Peyer's patch (tissue), 4 donors: Measurements from ENCODE around the gene ABLIM1. TPM values are rescaled to one million over a fixed set of nuclear protein-coding genes. Genes with fewer than 3 reads are reported as not detected.
A peak's percentile ranks its signal among the peaks of the same experiment; 100 is the strongest.

Source experiments
- DNase-seq, 3 donors: peaks; one replicate each; pipeline ENCODE4 v3.0.0-alpha.2; 2017 to 2019
- H3K27ac ChIP-seq, 4 donors: fragments of 200-600 bp; sonication (generic); one replicate each; pipeline ENCODE4 v1.5.1; 2016 to 2019
- H3K27me3 ChIP-seq, 2 donors: fragments of 200-600 bp; sonication (generic); one replicate each; pipeline ENCODE4 v1.5.1; 2019
- H3K36me3 ChIP-seq, 3 donors: fragments of 200-600 bp; sonication (generic); one replicate each; pipeline ENCODE4 v1.5.1; 2016 to 2019
- H3K4me1 ChIP-seq, 4 donors: fragments of 200-600 bp; sonication (generic); one replicate each; pipeline ENCODE4 v1.5.1; 2016 to 2019
- H3K4me3 ChIP-seq, 4 donors: fragments of 200-600 bp; sonication (generic); 1 replicate in 3 of 4; 2 replicates in 1 of 4; pipeline ENCODE4 v1.5.1; 2016 to 2019; ENCODE audit warnings: mild to moderate bottlenecking in 1 of 4
- H3K9me3 ChIP-seq, 4 donors: fragments of 200-600 bp; sonication (generic); one replicate each; pipeline ENCODE4 v1.5.1; 2016 to 2019; ENCODE audit warnings: mild to moderate bottlenecking in 1 of 4
- CTCF ChIP-seq, 6 experiments: fragments of 450-650 bp in 4 of 6; fragments of 200-600 bp in 2 of 6; sonication (generic) in 1 of 6; IDR thresholded peaks; one replicate each; pipeline ENCODE4 v1.5.1; 2017 to 2019; ENCODE audit warnings: antibody characterized with exemption in 6 of 6, mild to moderate bottlenecking in 3 of 6, moderate library complexity in 1 of 6
- POLR2A ChIP-seq, 2 donors: fragments of 450-650 bp; IDR thresholded peaks; one replicate each; pipeline ENCODE4 v1.5.1; 2017; ENCODE audit warnings: antibody characterized with exemption in 2 of 2, mild to moderate bottlenecking in 2 of 2, moderate library complexity in 2 of 2
- total RNA-seq, 4 donors: library from RNA; depleted of rRNA; stranded (reverse); fragments of >200 nt; gene quantifications; one replicate each; pipeline ENCODE4 v1.1.0, GENCODE V29; 2016

The ABLIM1 gene
- total RNA-seq, 4 donors from 2014 or later = 91.6 to 145 (median 121) TPM

GRCh38 chr10:114547514-114547913, 110.6 kb downstream of the ABLIM1 start:
- H3K9me3 ChIP-seq = no peaks in the 10 kb centered on the region
- peaks cover 0 to 7% (median 0%) of the 10 kb centered on the region in 3 donors for H3K36me3 ChIP-seq
- peaks cover 0 to 18% (median 14%) of the 10 kb centered on the region in 4 donors for H3K4me1 ChIP-seq
- no peak for DNase-seq
- no peak for TF ChIP-seq POLR2A (IDR thresholded peaks at IDR 0.05)
- TF ChIP-seq CTCF (IDR thresholded peaks at IDR 0.05) = no peak
- H3K27ac ChIP-seq = no peak overlapping the region
- no peak overlapping the region for H3K4me3 ChIP-seq
- H3K27me3 ChIP-seq = no peaks in the 10 kb centered on the region

GRCh38 chr10:114547056-114547455, 111.0 kb downstream of the ABLIM1 start:
- Histone ChIP-seq H3K27me3 (no peaks in the 10 kb centered on the region), H3K27ac (peak overlapping the region in 1 of 4 donors; percentile 28), H3K9me3 (no peaks in the 10 kb centered on the region), H3K4me3 (no peak overlapping the region), H3K4me1 (peaks cover 0 to 18% (median 14%) of the 10 kb centered on the region in 4 donors), H3K36me3 (peaks cover 0 to 7% (median 0%) of the 10 kb centered on the region in 3 donors)
- DNase-seq = no peak
- no peak for TF ChIP-seq POLR2A (IDR thresholded peaks at IDR 0.05)
- TF ChIP-seq CTCF (IDR thresholded peaks at IDR 0.05) = no peak

- Histone ChIP-seq H3K27me3 (no peaks in the 10 kb centered on the region), H3K27ac (no peak overlapping the region)
- no peak for DNase-seq
Observed at GRCh38 chr10:114545819-114546218, 112.3 kb downstream of the ABLIM1 start.

GRCh38 chr10:114545071-114545470, 113.0 kb downstream of the ABLIM1 start:
- Histone ChIP-seq H3K27ac (peak overlapping the region in 1 of 4 donors; percentile 81), H3K27me3 (no peaks in the 10 kb centered on the region), H3K36me3 (peaks cover 0 to 7% (median 0%) of the 10 kb centered on the region in 3 donors), H3K4me1 (peaks cover 0 to 18% (median 7%) of the 10 kb centered on the region in 4 donors), H3K4me3 (no peak overlapping the region), H3K9me3 (no peaks in the 10 kb centered on the region)
- TF ChIP-seq POLR2A (IDR thresholded peaks at IDR 0.05) (no peak), CTCF (IDR thresholded peaks at IDR 0.05) (no peak)
- no peak for DNase-seq

More at GRCh38 chr10:114545819-114546218, 112.3 kb downstream of the ABLIM1 start:
- no peak for TF ChIP-seq POLR2A (IDR thresholded peaks at IDR 0.05)
- no peak for TF ChIP-seq CTCF (IDR thresholded peaks at IDR 0.05)
- Histone ChIP-seq H3K4me1 (peaks cover 0 to 18% (median 8%) of the 10 kb centered on the region in 4 donors), H3K4me3 (no peak overlapping the region), H3K9me3 (no peaks in the 10 kb centered on the region), H3K36me3 (peaks cover 0 to 7% (median 0%) of the 10 kb centered on the region in 3 donors)

GRCh38 chr10:114544045-114544659, 113.9 kb downstream of the ABLIM1 start:
- peak in 2 of 3 donors; percentile 88 to 93 for DNase-seq
- peaks cover 0 to 7% (median 0%) of the 10 kb centered on the region in 3 donors for H3K36me3 ChIP-seq

More at GRCh38 chr10:114544045-114544659, 113.9 kb downstream of the ABLIM1 start:
- Histone ChIP-seq H3K4me3 (no peak overlapping the region), H3K4me1 (peaks cover 0 to 18% (median 7%) of the 10 kb centered on the region in 4 donors), H3K27ac (peak overlapping the region; percentile 40 to 81 (median 70)), H3K9me3 (no peaks in the 10 kb centered on the region), H3K27me3 (no peaks in the 10 kb centered on the region)
- TF ChIP-seq POLR2A (IDR thresholded peaks at IDR 0.05) (no peak), CTCF (IDR thresholded peaks at IDR 0.05) (no peak)
